GM19023 (cell line): ENCODE data around the gene OR5A1.
"Not testable (repeated sequence)": the region's sequence is repeated elsewhere in the genome, so short reads cannot be mapped to it uniquely, and the experiment has no call there.

Source experiments
- ATAC-seq: cut with Tn5 transposase; IDR thresholded peaks from one replicate; pipeline ENCODE4 v1.9.1; 2021; ENCODE audit warnings: mild to moderate bottlenecking, moderate library complexity; ENCODE audit not compliant: unreplicated experiment

The OR5A1 gene

GRCh38 chr11:59436169-59436568, at the start of gene OR5A1:
TSS of gene OR5A1 (plus strand) at chr11:59436469. CDS start at chr11:59443169, 6,700 bp downstream.
- ATAC-seq: no peak

GRCh38 chr11:59394186-59394585, 42.1 kb upstream of the OR5A1 start:
- no peak for ATAC-seq

- no peak for ATAC-seq
Measured at GRCh38 chr11:59400461-59401261, 35.6 kb upstream of the OR5A1 start.

GRCh38 chr11:59401262-59401552, 35.1 kb upstream of the OR5A1 start:
- ATAC-seq: no peak

GRCh38 chr11:59403546-59403945, 32.7 kb upstream of the OR5A1 start:
- no peak for ATAC-seq

GRCh38 chr11:59413646-59414045, 22.6 kb upstream of the OR5A1 start:
- no peak for ATAC-seq

GRCh38 chr11:59415111-59415510, 21.2 kb upstream of the OR5A1 start:
- no peak for ATAC-seq

- ATAC-seq: no peak
Measured at GRCh38 chr11:59416613-59417012, 19.7 kb upstream of the OR5A1 start.

GRCh38 chr11:59417023-59417422, 19.2 kb upstream of the OR5A1 start:
- ATAC-seq: no peak

- ATAC-seq: no peak
Measured at GRCh38 chr11:59418156-59418555, 18.1 kb upstream of the OR5A1 start.

GRCh38 chr11:59423835-59424234, 12.4 kb upstream of the OR5A1 start:
- ATAC-seq: no peak

GRCh38 chr11:59425131-59425530, 11.1 kb upstream of the OR5A1 start:
- no peak for ATAC-seq

GRCh38 chr11:59426361-59427067, 9.8 kb upstream of the OR5A1 start, which contains the start of gene OR5A2:
TSS of gene OR5A2 (minus strand) at chr11:59426413. CDS start at chr11:59422953, 3,460 bp downstream.
- ATAC-seq: no peak

GRCh38 chr11:59427068-59427382, 9.2 kb upstream of the OR5A1 start:
- ATAC-seq: no peak

GRCh38 chr11:59429924-59430516, 6.2 kb upstream of the OR5A1 start:
- ATAC-seq: peak; percentile 73

GRCh38 chr11:59437770-59438169, 1.5 kb downstream of the OR5A1 start:
- no peak for ATAC-seq

- ATAC-seq: not testable (repeated sequence)
Measured at GRCh38 chr11:59445624-59446023, 9.4 kb downstream of the OR5A1 start.

- ATAC-seq: no peak
Measured at GRCh38 chr11:59448484-59448883, 12.2 kb downstream of the OR5A1 start.

- ATAC-seq: no peak
Measured at GRCh38 chr11:59456661-59457060, 20.4 kb downstream of the OR5A1 start, which contains the start of gene OR4D6. TSS of gene OR4D6 (plus strand) at chr11:59456961. CDS start at chr11:59456961, 0 bp downstream.

- ATAC-seq: no peak
Measured at GRCh38 chr11:59459916-59460315, 23.6 kb downstream of the OR5A1 start.

- ATAC-seq: no peak
Measured at GRCh38 chr11:59463190-59463641, 26.9 kb downstream of the OR5A1 start.

GRCh38 chr11:59473015-59473414, 36.7 kb downstream of the OR5A1 start, which contains the start of gene OR4D10:
TSS of gene OR4D10 (plus strand) at chr11:59473315. CDS start at chr11:59477430, 4,115 bp downstream.
- ATAC-seq: no peak
